A673 (cell line): Measurements from ENCODE around the gene CYB5A.

Source experiments
- CTCF ChIP-seq: fragments of 300-800, 200-600 bp; sonication (generic); conservative IDR thresholded peaks from 2 replicates; pipeline ENCODE4 v1.5.1; 2017; ENCODE audit warnings: low read depth, mild to moderate bottlenecking, antibody characterized with exemption, low read length, moderate library complexity, mixed read lengths
- EZH2 ChIP-seq: fragments of 200-600 bp; sonication (generic); IDR thresholded peaks from 2 replicates; pipeline ENCODE4 v1.6.1; 2017; ENCODE audit warnings: borderline replicate concordance, low read depth, mild to moderate bottlenecking, mixed read lengths, antibody characterized with exemption, low read length; ENCODE audit not compliant: poor library complexity, severe bottlenecking

- no peak for TF ChIP-seq CTCF
- TF ChIP-seq EZH2: no peak
These were observed at the start of gene CYB5A for GRCh38 chr18:74291771-74292540.
